ENCODE results near the gene OTX1. TPM values are rescaled to one million over a fixed set of nuclear protein-coding genes. Genes with fewer than 3 reads are reported as not detected.
"Not testable (repeated sequence)": the region's sequence is repeated elsewhere in the genome, so short reads cannot be mapped to it uniquely, and the experiment has no call there.

The OTX1 gene
- total RNA-seq, 1 donor from 2014 or later = not detected

GRCh38 chr2:63009490-63009889, 41.1 kb upstream of the OTX1 start:
- H3K36me3 ChIP-seq (ENCODE audit: control insufficient read depth, insufficient read depth, low read length) = no peaks in the 10 kb centered on the region
- H3K4me3 ChIP-seq (ENCODE audit: low read depth, low read length) = no peak overlapping the region
- no peak for TF ChIP-seq CTCF (IDR thresholded peaks at IDR 0.05; ENCODE audit: insufficient read depth, low read length, poor library complexity, severe bottlenecking)
- DNase-seq (ENCODE audit: low read depth) = no peak
- H3K27me3 ChIP-seq (ENCODE audit: control insufficient read depth, insufficient read depth, low read length) = no peaks in the 10 kb centered on the region

GRCh38 chr2:63012541-63012940, 38.1 kb upstream of the OTX1 start:
- no peak for DNase-seq (ENCODE audit: low read depth)
- Histone ChIP-seq H3K27me3 (ENCODE audit: control insufficient read depth, insufficient read depth, low read length) (no peaks in the 10 kb centered on the region), H3K36me3 (ENCODE audit: control insufficient read depth, insufficient read depth, low read length) (no peaks in the 10 kb centered on the region), H3K4me3 (ENCODE audit: low read depth, low read length) (no peak overlapping the region)
- TF ChIP-seq CTCF (IDR thresholded peaks at IDR 0.05; ENCODE audit: insufficient read depth, low read length, poor library complexity, severe bottlenecking) = no peak

GRCh38 chr2:63013438-63013837, 37.2 kb upstream of the OTX1 start:
- H3K27me3 ChIP-seq (ENCODE audit: control insufficient read depth, insufficient read depth, low read length) = no peaks in the 10 kb centered on the region
- no peak overlapping the region for H3K4me3 ChIP-seq (ENCODE audit: low read depth, low read length)
- no peak for DNase-seq (ENCODE audit: low read depth)
- TF ChIP-seq CTCF (IDR thresholded peaks at IDR 0.05; ENCODE audit: insufficient read depth, low read length, poor library complexity, severe bottlenecking) = no peak
- no peaks in the 10 kb centered on the region for H3K36me3 ChIP-seq (ENCODE audit: control insufficient read depth, insufficient read depth, low read length)

- DNase-seq (ENCODE audit: low read depth) = no peak
- Histone ChIP-seq H3K27me3 (ENCODE audit: control insufficient read depth, insufficient read depth, low read length) (no peaks in the 10 kb centered on the region), H3K36me3 (ENCODE audit: control insufficient read depth, insufficient read depth, low read length) (no peaks in the 10 kb centered on the region), H3K4me3 (ENCODE audit: low read depth, low read length) (no peak overlapping the region)
- no peak for TF ChIP-seq CTCF (IDR thresholded peaks at IDR 0.05; ENCODE audit: insufficient read depth, low read length, poor library complexity, severe bottlenecking)
These were observed 35.2 kb upstream of the OTX1 start for GRCh38 chr2:63015389-63015788.

GRCh38 chr2:63018439-63018838, 32.2 kb upstream of the OTX1 start:
- no peak overlapping the region for H3K4me3 ChIP-seq (ENCODE audit: low read depth, low read length)
- H3K27me3 ChIP-seq (ENCODE audit: control insufficient read depth, insufficient read depth, low read length) = no peaks in the 10 kb centered on the region
- TF ChIP-seq CTCF (IDR thresholded peaks at IDR 0.05; ENCODE audit: insufficient read depth, low read length, poor library complexity, severe bottlenecking) = no peak
- no peaks in the 10 kb centered on the region for H3K36me3 ChIP-seq (ENCODE audit: control insufficient read depth, insufficient read depth, low read length)
- no peak for DNase-seq (ENCODE audit: low read depth)

- H3K36me3 ChIP-seq (ENCODE audit: control insufficient read depth, insufficient read depth, low read length); H3K27me3 ChIP-seq (ENCODE audit: control insufficient read depth, insufficient read depth, low read length); H3K4me3 ChIP-seq (ENCODE audit: low read depth, low read length); DNase-seq (ENCODE audit: low read depth): not testable (repeated sequence)
These were observed 30.9 kb upstream of the OTX1 start for GRCh38 chr2:63019686-63020085.

All from kidney epithelial cell (primary cell).